Trophoblast cell (in vitro differentiated cells and primary cell): ENCODE measurements around the gene TOB1.

ENCODE experiments used
- DNase-seq, 2 donors: peaks; one replicate each; pipeline ENCODE4 v3.0.0-alpha.2; 2016
- H2AFZ ChIP-seq: 2 replicates; pipeline ENCODE4 v1.6.1; 2013; ENCODE audit warnings: low read length, moderate library complexity, mild to moderate bottlenecking; ENCODE audit not compliant: insufficient read depth, poor library complexity
- H2AK5ac ChIP-seq: 2 replicates; pipeline ENCODE4 v1.6.1; 2013; ENCODE audit warnings: mild to moderate bottlenecking, low read length
- H2BK120ac ChIP-seq: 2 replicates; pipeline ENCODE4 v1.6.1; 2013; ENCODE audit warnings: low read length, mild to moderate bottlenecking, moderate library complexity; ENCODE audit not compliant: insufficient read depth, poor library complexity
- H2BK12ac ChIP-seq: 2 replicates; pipeline ENCODE4 v1.6.1; 2013; ENCODE audit warnings: mild to moderate bottlenecking, low read length, moderate library complexity
- H2BK5ac ChIP-seq: 2 replicates; pipeline ENCODE4 v1.6.1; 2013; ENCODE audit warnings: low read length, low read depth, moderate library complexity, mild to moderate bottlenecking; ENCODE audit not compliant: poor library complexity
- H3K14ac ChIP-seq: 2 replicates; pipeline ENCODE4 v1.6.1; 2013; ENCODE audit warnings: mild to moderate bottlenecking, low read length
- H3K18ac ChIP-seq: 2 replicates; pipeline ENCODE4 v1.6.1; 2013; ENCODE audit warnings: mild to moderate bottlenecking, low read length
- H3K23ac ChIP-seq: 2 replicates; pipeline ENCODE4 v1.6.1; 2013; ENCODE audit warnings: low read length
- H3K27ac ChIP-seq: 2 replicates; pipeline ENCODE4 v1.5.1; 2013; ENCODE audit warnings: low read depth, mild to moderate bottlenecking, inconsistent platforms, low read length, moderate library complexity
- H3K27me3 ChIP-seq: 2 replicates; pipeline ENCODE4 v1.6.1; 2013; ENCODE audit warnings: inconsistent platforms, mild to moderate bottlenecking, low read length, moderate library complexity; ENCODE audit not compliant: insufficient read depth
- H3K36me3 ChIP-seq, 2 experiments: 1 replicate in 1 of 2; 2 replicates in 1 of 2; pipeline ENCODE4 v1.6.1; 2013; ENCODE audit warnings: low read length in 2 of 2, mild to moderate bottlenecking in 2 of 2, moderate library complexity in 1 of 2; ENCODE audit not compliant: insufficient read depth in 2 of 2, control insufficient read depth in 1 of 2
- H3K4ac ChIP-seq: 2 replicates; pipeline ENCODE4 v1.6.1; 2013; ENCODE audit warnings: low read depth, mild to moderate bottlenecking, low read length, moderate library complexity
- H3K4me1 ChIP-seq, 2 experiments: 1 replicate in 1 of 2; 2 replicates in 1 of 2; pipeline ENCODE4 v1.6.1; 2013; ENCODE audit warnings: low read length in 2 of 2, mild to moderate bottlenecking in 2 of 2, moderate library complexity in 1 of 2; ENCODE audit not compliant: insufficient read depth in 2 of 2, control insufficient read depth in 1 of 2
- H3K4me2 ChIP-seq: 2 replicates; pipeline ENCODE4 v1.6.1; 2013; ENCODE audit warnings: inconsistent platforms, mild to moderate bottlenecking, low read length, moderate library complexity
- H3K4me3 ChIP-seq: 2 replicates; pipeline ENCODE4 v1.5.1; 2013; ENCODE audit warnings: mild to moderate bottlenecking, low read depth, low read length, inconsistent platforms
- H3K79me1 ChIP-seq: one replicate; pipeline ENCODE4 v1.6.1; 2013; ENCODE audit warnings: low read length
- H3K79me2 ChIP-seq: 2 replicates; pipeline ENCODE4 v1.6.1; 2013; ENCODE audit warnings: low read length, mild to moderate bottlenecking; ENCODE audit not compliant: control insufficient read depth, insufficient read depth, poor library complexity
- H3K9ac ChIP-seq: 2 replicates; pipeline ENCODE4 v1.6.1; 2013; ENCODE audit warnings: mild to moderate bottlenecking, low read length
- H3K9me3 ChIP-seq: 2 replicates; pipeline ENCODE4 v1.6.1; 2013; ENCODE audit warnings: low read depth, mild to moderate bottlenecking, control low read depth, inconsistent platforms, low read length; ENCODE audit not compliant: insufficient read depth
- H4K12ac ChIP-seq: 2 replicates; pipeline ENCODE4 v1.6.1; 2013; ENCODE audit warnings: low read depth, mild to moderate bottlenecking, low read length, moderate library complexity
- H4K8ac ChIP-seq: 2 replicates; pipeline ENCODE4 v1.6.1; 2013; ENCODE audit warnings: low read depth, mild to moderate bottlenecking, low read length, moderate library complexity
- H4K91ac ChIP-seq: one replicate; pipeline ENCODE4 v1.6.1; 2013; ENCODE audit warnings: low read depth, mild to moderate bottlenecking, low read length, moderate library complexity
- WGBS: extraction: QIAGEN DNeasy Blood & Tissue Kit; methylation state at CpG from one replicate; pipeline ENCODE4 v1.1.7; 2013; ENCODE audit warnings: missing lambda C conversion rate; ENCODE audit not compliant: insufficient read length, insufficient coverage; ENCODE audit errors: extremely low coverage; 5-methylcytosine and 5-hydroxymethylcytosine counted together

The TOB1 gene

DNA sequence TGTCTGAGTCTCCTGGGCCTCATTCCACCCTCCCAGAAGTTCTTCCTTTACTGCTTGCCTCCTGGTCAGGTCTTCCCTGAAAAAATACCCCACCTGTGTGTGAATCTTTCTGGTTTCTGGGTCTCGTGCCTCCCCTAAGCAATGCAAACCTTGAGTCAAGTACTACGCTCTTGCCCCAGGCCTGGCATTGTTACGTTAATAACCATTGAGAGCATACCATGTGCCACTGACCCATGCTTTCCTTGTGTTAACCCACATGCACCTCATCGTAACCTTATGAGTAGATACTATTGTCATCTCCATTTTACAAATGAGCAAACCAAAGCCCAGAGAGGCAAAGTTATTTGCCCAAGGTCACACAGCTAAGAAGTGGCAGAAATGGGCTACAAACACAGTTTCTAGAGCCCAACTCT lies 25.4 kb upstream of the TOB1 start:
- H4K12ac ChIP-seq, result no peak overlapping the region
- H2AK5ac ChIP-seq, result no peak overlapping the region
- H3K18ac ChIP-seq, result no peak overlapping the region
- H3K9me3 ChIP-seq, result peaks cover 2% of the 10 kb centered on the region
- peaks cover 8 to 17% of the 10 kb centered on the region in 2 experiments for H3K4me1 ChIP-seq
- no peaks in the 10 kb centered on the region for H3K36me3 ChIP-seq
- no peak overlapping the region for H3K23ac ChIP-seq
- H2BK5ac ChIP-seq, result no peak overlapping the region
- no CpG with 5 or more reads among the region's 4 CpGs for WGBS
- no peak overlapping the region for H3K14ac ChIP-seq
- no peak overlapping the region for H2AFZ ChIP-seq
- H4K91ac ChIP-seq, result no peak overlapping the region
- no peak overlapping the region for H4K8ac ChIP-seq
- no peak overlapping the region for H3K4ac ChIP-seq
- no peak overlapping the region for H2BK120ac ChIP-seq
- no peak overlapping the region for H3K4me3 ChIP-seq
- H3K4me2 ChIP-seq, result no peak overlapping the region
- no peaks in the 10 kb centered on the region for H3K27me3 ChIP-seq
- H3K9ac ChIP-seq, result peak overlapping the region; percentile 3
- no peak for DNase-seq
- no peak overlapping the region for H2BK12ac ChIP-seq
- H3K79me1 ChIP-seq, result no peaks in the 10 kb centered on the region
- no peaks in the 10 kb centered on the region for H3K79me2 ChIP-seq
- no peak overlapping the region for H3K27ac ChIP-seq

DNA sequence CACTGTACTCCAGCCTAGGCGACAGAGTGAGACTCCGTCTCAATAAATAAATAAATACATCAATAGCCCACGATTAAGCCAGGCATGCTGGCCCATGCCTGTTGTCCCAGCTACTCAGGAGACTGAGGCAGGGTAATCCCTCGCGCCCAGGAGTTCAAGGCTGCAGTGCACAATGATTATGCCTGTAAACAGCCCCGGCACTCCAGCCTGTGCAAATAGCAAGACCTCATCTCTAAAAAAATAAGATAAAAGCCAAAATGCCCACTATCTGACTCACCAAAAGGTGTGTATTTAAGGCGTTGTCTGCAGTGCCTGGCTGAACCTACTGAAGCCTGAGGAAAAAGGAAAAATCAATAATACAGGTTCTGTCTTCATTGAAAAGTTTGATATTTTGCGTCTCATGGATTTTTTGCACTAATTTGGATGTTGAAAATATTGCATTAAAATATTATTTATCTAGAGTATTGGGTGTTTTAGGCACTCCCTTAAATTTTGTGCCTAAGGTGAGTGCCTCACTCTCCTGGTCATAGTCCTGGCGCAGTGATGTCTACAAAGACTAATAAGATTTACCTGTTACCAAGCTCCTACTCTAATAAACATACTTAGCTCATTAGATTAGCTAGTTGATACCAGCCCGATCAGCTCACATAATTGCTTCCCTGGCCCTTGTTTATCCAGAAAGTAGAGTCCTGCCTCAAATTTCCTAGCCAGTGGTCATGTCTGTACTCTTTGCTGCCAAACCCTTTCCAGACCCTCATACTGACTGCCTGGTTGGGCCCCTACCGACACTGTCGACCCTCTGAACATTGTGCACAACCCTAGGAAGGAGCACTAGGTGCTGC lies 24.7 kb upstream of the TOB1 start:
- DNase-seq, result peak; percentile 13 to 33
- no peak overlapping the region for H2AFZ ChIP-seq
- no CpG with 5 or more reads among the region's 12 CpGs for WGBS
- H3K27me3 ChIP-seq, result no peaks in the 10 kb centered on the region
- H2BK5ac ChIP-seq, result no peak overlapping the region
- peaks cover 2% of the 10 kb centered on the region for H3K9me3 ChIP-seq
- H4K8ac ChIP-seq, result peak overlapping the region; percentile 25
- H2AK5ac ChIP-seq, result no peak overlapping the region
- no peak overlapping the region for H3K14ac ChIP-seq
- H4K12ac ChIP-seq, result no peak overlapping the region
- H3K18ac ChIP-seq, result no peak overlapping the region
- H3K27ac ChIP-seq, result no peak overlapping the region
- no peak overlapping the region for H4K91ac ChIP-seq
- H2BK120ac ChIP-seq, result no peak overlapping the region
- H3K9ac ChIP-seq, result no peak overlapping the region
- H2BK12ac ChIP-seq, result no peak overlapping the region
- H3K4me2 ChIP-seq, result no peak overlapping the region
- no peaks in the 10 kb centered on the region for H3K79me2 ChIP-seq
- H3K4ac ChIP-seq, result no peak overlapping the region
- no peaks in the 10 kb centered on the region for H3K79me1 ChIP-seq
- H3K36me3 ChIP-seq, result no peaks in the 10 kb centered on the region
- no peak overlapping the region for H3K23ac ChIP-seq
- no peak overlapping the region for H3K4me3 ChIP-seq
- peaks cover 8 to 17% of the 10 kb centered on the region in 2 experiments for H3K4me1 ChIP-seq

DNA sequence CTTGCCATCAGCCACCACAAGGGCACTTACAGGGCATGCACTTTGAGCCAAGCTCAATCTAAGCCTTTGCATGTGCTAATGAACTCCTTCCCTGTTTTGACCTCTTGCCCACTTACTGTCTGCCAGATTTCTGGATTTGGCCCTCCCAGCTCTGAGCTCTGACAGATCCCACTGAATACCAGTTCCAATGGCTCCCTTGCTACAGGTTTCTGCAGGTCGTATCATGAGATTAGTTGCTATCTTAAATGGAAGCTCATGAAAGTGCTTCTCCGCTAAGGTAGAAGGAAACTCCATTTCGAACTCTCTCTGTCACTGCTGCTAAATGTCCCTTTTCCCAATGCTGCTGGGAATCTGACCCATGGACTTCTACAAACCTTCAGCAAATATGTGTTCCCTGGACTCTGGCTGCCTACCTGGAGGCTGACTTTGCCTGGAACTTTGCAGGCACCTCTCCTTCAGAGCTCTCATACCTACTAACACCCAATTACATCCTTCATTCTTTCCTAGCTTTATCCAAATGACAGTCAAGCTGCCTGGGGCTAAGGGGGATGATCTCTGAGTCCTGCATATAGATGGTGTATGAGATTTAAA lies 23.5 kb upstream of the TOB1 start:
- Histone ChIP-seq H4K12ac (no peak overlapping the region), H4K8ac (no peak overlapping the region), H3K27me3 (no peaks in the 10 kb centered on the region), H3K36me3 (no peaks in the 10 kb centered on the region), H3K4me2 (no peak overlapping the region), H3K4me1 (peaks cover 6 to 20% of the 10 kb centered on the region in 2 experiments), H3K79me2 (no peaks in the 10 kb centered on the region), H2AK5ac (no peak overlapping the region), H3K4me3 (no peak overlapping the region), H4K91ac (no peak overlapping the region), H3K14ac (no peak overlapping the region), H3K23ac (no peak overlapping the region), H3K9ac (no peak overlapping the region), H2BK12ac (no peak overlapping the region), H3K9me3 (peaks cover 2% of the 10 kb centered on the region), H3K79me1 (peaks cover 2% of the 10 kb centered on the region), H3K18ac (no peak overlapping the region), H2AFZ (no peak overlapping the region), H2BK5ac (no peak overlapping the region), H3K27ac (no peak overlapping the region), H3K4ac (no peak overlapping the region), H2BK120ac (no peak overlapping the region)
- no CpG with 5 or more reads among the region's 3 CpGs for WGBS
- no peak for DNase-seq

DNA sequence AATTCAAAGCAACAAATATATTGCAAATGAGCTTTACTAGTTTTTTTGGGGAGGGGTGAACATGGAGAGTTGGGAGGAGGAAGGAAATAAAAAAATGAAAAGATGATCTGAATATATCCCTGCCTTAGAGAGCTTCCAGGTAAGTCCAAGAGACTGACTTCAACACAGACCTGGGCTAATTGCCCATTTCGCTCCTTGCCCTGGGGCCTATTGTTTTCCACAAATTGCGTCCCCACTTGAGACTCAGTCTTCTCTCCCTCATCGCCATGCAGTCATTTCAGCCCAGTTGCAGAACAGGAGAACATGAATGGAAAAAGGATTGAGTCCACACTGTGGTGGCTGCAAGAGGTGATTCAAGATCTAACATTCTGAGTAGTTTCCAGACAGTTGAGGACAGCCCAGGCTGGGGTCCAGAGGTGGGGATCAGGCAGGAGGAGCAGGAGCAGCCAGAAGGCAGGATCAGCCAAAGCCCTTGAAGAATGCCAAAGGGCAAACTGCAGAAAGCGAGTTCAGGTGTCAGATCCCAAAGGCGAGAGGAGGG lies 21.6 kb upstream of the TOB1 start:
- Histone ChIP-seq H4K91ac (no peak overlapping the region), H3K79me1 (peaks cover 2% of the 10 kb centered on the region), H2BK120ac (no peak overlapping the region), H2BK12ac (no peak overlapping the region), H2BK5ac (no peak overlapping the region), H3K14ac (no peak overlapping the region), H3K4ac (no peak overlapping the region), H3K4me1 (peaks cover 14 to 21% of the 10 kb centered on the region in 2 experiments), H4K8ac (no peak overlapping the region), H3K9me3 (no peaks in the 10 kb centered on the region), H3K4me2 (no peak overlapping the region), H3K23ac (no peak overlapping the region), H2AFZ (no peak overlapping the region), H3K79me2 (no peaks in the 10 kb centered on the region), H3K27me3 (no peaks in the 10 kb centered on the region), H3K36me3 (no peaks in the 10 kb centered on the region), H3K9ac (no peak overlapping the region), H3K4me3 (no peak overlapping the region), H3K27ac (no peak overlapping the region), H2AK5ac (no peak overlapping the region), H3K18ac (no peak overlapping the region), H4K12ac (no peak overlapping the region)
- WGBS, result no CpG with 5 or more reads among the region's 5 CpGs
- no peak for DNase-seq
